ENCODE data around the gene WWOX. TPM values are rescaled to one million over a fixed set of nuclear protein-coding genes. Genes with fewer than 3 reads are reported as not detected.

WWOX gene
- total and polyA plus RNA-seq, 4 experiments from 2014 or later: 10.4 to 23.1 (median 17.5) TPM

GRCh38 chr16:78795433-78795832 lies 696.0 kb downstream of the WWOX start:
- Mint-ChIP-seq H3K27ac (peak overlapping the region in 1 of 7 donors; percentile 37), H3K36me3 (no peaks in the 10 kb centered on the region), H3K9me3 (peaks cover 0 to 1% (median 0%) of the 10 kb centered on the region in 8 donors), H3K4me1 (peaks cover 12 to 22% (median 15%) of the 10 kb centered on the region in 4 donors), H3K27me3 (no peaks in the 10 kb centered on the region), H3K4me3 (no peak overlapping the region)
- POLR2A ChIA-PET (ENCODE audit: partially characterized antibody): no interaction called here
- no peak for DNase-seq
- no peaks in the 10 kb centered on the region for H3K9me3 ChIP-seq (ENCODE audit: control insufficient read depth in 1 of 2, low read length in 2 of 2)
- CTCF ChIA-PET (ENCODE audit: partially characterized antibody): no interaction called here
- no peak overlapping the region for H3K4me3 ChIP-seq (ENCODE audit: low read length in 2 of 2)
- peaks cover 15% of the 10 kb centered on the region for H3K4me1 ChIP-seq (ENCODE audit: insufficient read depth, low read length)
- no peak overlapping the region for H3K27ac ChIP-seq (ENCODE audit: low read depth, low read length)
- intact Hi-C loops (cut with micrococcal nuclease): no loop called here
- H3K27me3 ChIP-seq (ENCODE audit: insufficient read depth, low read length): no peaks in the 10 kb centered on the region
- H3K36me3 ChIP-seq (ENCODE audit: insufficient read depth, low read length): no peaks in the 10 kb centered on the region

GRCh38 chr16:78796221-78796866 lies 696.9 kb downstream of the WWOX start:
- Histone ChIP-seq H3K4me1 (ENCODE audit: insufficient read depth, low read length) (peaks cover 12% of the 10 kb centered on the region), H3K9me3 (ENCODE audit: control insufficient read depth in 1 of 2, low read length in 2 of 2) (no peaks in the 10 kb centered on the region), H3K4me3 (ENCODE audit: low read length in 2 of 2) (no peak overlapping the region), H3K27me3 (ENCODE audit: insufficient read depth, low read length) (no peaks in the 10 kb centered on the region), H3K36me3 (ENCODE audit: insufficient read depth, low read length) (no peaks in the 10 kb centered on the region), H3K27ac (ENCODE audit: low read depth, low read length) (no peak overlapping the region)
- Mint-ChIP-seq H3K9me3 (peaks cover 0 to 1% (median 0%) of the 10 kb centered on the region in 8 donors), H3K4me3 (no peak overlapping the region), H3K36me3 (no peaks in the 10 kb centered on the region), H3K27ac (peak overlapping the region in 3 of 7 donors; percentile 1 to 18 (median 12)), H3K4me1 (peaks cover 9 to 20% (median 12%) of the 10 kb centered on the region in 4 donors), H3K27me3 (no peaks in the 10 kb centered on the region)
- DNase-seq: peak in 4 of 5 donors; percentile 16 to 44 (median 26)
- intact Hi-C loops (cut with micrococcal nuclease): no loop called here
- POLR2A ChIA-PET (ENCODE audit: partially characterized antibody): no interaction called here
- CTCF ChIA-PET (ENCODE audit: partially characterized antibody): no interaction called here

GRCh38 chr16:78799429-78799828 lies 700.0 kb downstream of the WWOX start:
- ChIA-PET CTCF (ENCODE audit: partially characterized antibody) (no interaction called here), POLR2A (ENCODE audit: partially characterized antibody) (no interaction called here)
- H3K27me3 ChIP-seq (ENCODE audit: insufficient read depth, low read length): no peaks in the 10 kb centered on the region
- H3K9me3 Mint-ChIP-seq: no peaks in the 10 kb centered on the region
- no peak overlapping the region for H3K27ac Mint-ChIP-seq
- no peak overlapping the region for H3K27ac ChIP-seq (ENCODE audit: low read depth, low read length)
- intact Hi-C loops (cut with micrococcal nuclease): no loop called here
- no peaks in the 10 kb centered on the region for H3K36me3 ChIP-seq (ENCODE audit: insufficient read depth, low read length)
- no peak overlapping the region for H3K4me3 Mint-ChIP-seq
- H3K9me3 ChIP-seq (ENCODE audit: control insufficient read depth in 1 of 2, low read length in 2 of 2): no peaks in the 10 kb centered on the region
- peaks cover 12% of the 10 kb centered on the region for H3K4me1 ChIP-seq (ENCODE audit: insufficient read depth, low read length)
- H3K27me3 Mint-ChIP-seq: no peaks in the 10 kb centered on the region
- no peak for DNase-seq
- H3K36me3 Mint-ChIP-seq: no peaks in the 10 kb centered on the region
- no peak overlapping the region for H3K4me3 ChIP-seq (ENCODE audit: low read length in 2 of 2)
- H3K4me1 Mint-ChIP-seq: peaks cover 7 to 18% (median 10%) of the 10 kb centered on the region in 4 donors

- Mint-ChIP-seq H3K27me3 (no peaks in the 10 kb centered on the region), H3K9me3 (peaks cover 0 to 2% (median under 1%) of the 10 kb centered on the region in 8 donors), H3K36me3 (peaks cover 0 to 1% of the 10 kb centered on the region in 2 donors), H3K4me1 (peaks cover 0 to 7% (median 2%) of the 10 kb centered on the region in 4 donors), H3K27ac (no peak overlapping the region), H3K4me3 (no peak overlapping the region)
- ChIA-PET CTCF (ENCODE audit: partially characterized antibody) (no interaction called here), POLR2A (ENCODE audit: partially characterized antibody) (interaction anchor here (1.1 kb wide), 1 partner anchor 241 kb away, joined by 3 read pairs; no protein-coding TSS in a partner anchor)
- no peak overlapping the region for H3K4me3 ChIP-seq (ENCODE audit: low read length in 2 of 2)
- H3K4me1 ChIP-seq (ENCODE audit: insufficient read depth, low read length): peaks cover 2% of the 10 kb centered on the region
- no peaks in the 10 kb centered on the region for H3K9me3 ChIP-seq (ENCODE audit: control insufficient read depth in 1 of 2, low read length in 2 of 2)
- intact Hi-C loops (cut with micrococcal nuclease): no loop called here
- no peak for DNase-seq
- H3K27me3 ChIP-seq (ENCODE audit: insufficient read depth, low read length): no peaks in the 10 kb centered on the region
- no peak overlapping the region for H3K27ac ChIP-seq (ENCODE audit: low read depth, low read length)
- H3K36me3 ChIP-seq (ENCODE audit: insufficient read depth, low read length): no peaks in the 10 kb centered on the region
These were observed 701.1 kb downstream of the WWOX start for GRCh38 chr16:78800523-78800922.

- ChIA-PET CTCF (ENCODE audit: partially characterized antibody) (no interaction called here), POLR2A (ENCODE audit: partially characterized antibody) (no interaction called here)
- Mint-ChIP-seq H3K27me3 (no peaks in the 10 kb centered on the region), H3K36me3 (peaks cover 0 to 11% of the 10 kb centered on the region in 2 donors), H3K4me3 (no peak overlapping the region), H3K4me1 (no peaks in the 10 kb centered on the region), H3K9me3 (peaks cover 0 to 12% (median 5%) of the 10 kb centered on the region in 8 donors), H3K27ac (no peak overlapping the region)
- H3K9me3 ChIP-seq (ENCODE audit: control insufficient read depth in 1 of 2, low read length in 2 of 2): peaks cover 0 to 3% of the 10 kb centered on the region in 2 donors
- H3K27ac ChIP-seq (ENCODE audit: low read depth, low read length): no peak overlapping the region
- intact Hi-C loops (cut with micrococcal nuclease): no loop called here
- no peak for DNase-seq
- no peak overlapping the region for H3K4me3 ChIP-seq (ENCODE audit: low read length in 2 of 2)
- H3K36me3 ChIP-seq (ENCODE audit: insufficient read depth, low read length): no peaks in the 10 kb centered on the region
- H3K4me1 ChIP-seq (ENCODE audit: insufficient read depth, low read length): no peaks in the 10 kb centered on the region
- no peaks in the 10 kb centered on the region for H3K27me3 ChIP-seq (ENCODE audit: insufficient read depth, low read length)
These were observed 704.7 kb downstream of the WWOX start for GRCh38 chr16:78804058-78804735.

- Mint-ChIP-seq H3K27ac (no peak overlapping the region), H3K36me3 (peaks cover 0 to 11% of the 10 kb centered on the region in 2 donors), H3K4me3 (no peak overlapping the region), H3K27me3 (no peaks in the 10 kb centered on the region), H3K9me3 (peaks cover 0 to 12% (median 5%) of the 10 kb centered on the region in 8 donors), H3K4me1 (no peaks in the 10 kb centered on the region)
- CTCF ChIA-PET (ENCODE audit: partially characterized antibody): no interaction called here
- Histone ChIP-seq H3K36me3 (ENCODE audit: insufficient read depth, low read length) (no peaks in the 10 kb centered on the region), H3K9me3 (ENCODE audit: control insufficient read depth in 1 of 2, low read length in 2 of 2) (peaks cover 0 to 3% of the 10 kb centered on the region in 2 donors), H3K27me3 (ENCODE audit: insufficient read depth, low read length) (no peaks in the 10 kb centered on the region), H3K4me3 (ENCODE audit: low read length in 2 of 2) (no peak overlapping the region), H3K4me1 (ENCODE audit: insufficient read depth, low read length) (no peaks in the 10 kb centered on the region), H3K27ac (ENCODE audit: low read depth, low read length) (no peak overlapping the region)
- DNase-seq: no peak
- intact Hi-C loops (cut with micrococcal nuclease): no loop called here
- POLR2A ChIA-PET (ENCODE audit: partially characterized antibody): no interaction called here
These were observed 706.1 kb downstream of the WWOX start for GRCh38 chr16:78805556-78805955.

- POLR2A ChIA-PET (ENCODE audit: partially characterized antibody): no interaction called here
- Mint-ChIP-seq H3K36me3 (peaks cover 0 to 5% of the 10 kb centered on the region in 2 donors), H3K4me1 (peaks cover 0 to 2% (median under 1%) of the 10 kb centered on the region in 4 donors), H3K9me3 (peaks cover 0 to 6% (median 1%) of the 10 kb centered on the region in 8 donors), H3K27ac (peak overlapping the region in 2 of 7 donors; percentile 19), H3K27me3 (no peaks in the 10 kb centered on the region), H3K4me3 (no peak overlapping the region)
- no peak overlapping the region for H3K27ac ChIP-seq (ENCODE audit: low read depth, low read length)
- intact Hi-C loops (cut with micrococcal nuclease): no loop called here
- H3K36me3 ChIP-seq (ENCODE audit: insufficient read depth, low read length): no peaks in the 10 kb centered on the region
- no peak overlapping the region for H3K4me3 ChIP-seq (ENCODE audit: low read length in 2 of 2)
- H3K9me3 ChIP-seq (ENCODE audit: control insufficient read depth in 1 of 2, low read length in 2 of 2): peaks cover 0 to 1% of the 10 kb centered on the region in 2 donors
- no peaks in the 10 kb centered on the region for H3K27me3 ChIP-seq (ENCODE audit: insufficient read depth, low read length)
- no peaks in the 10 kb centered on the region for H3K4me1 ChIP-seq (ENCODE audit: insufficient read depth, low read length)
- no peak for DNase-seq
- CTCF ChIA-PET (ENCODE audit: partially characterized antibody): no interaction called here
These were observed 711.8 kb downstream of the WWOX start for GRCh38 chr16:78811247-78811646.
